Measurements from ENCODE around the gene PCK2. TPM values are rescaled to one million over a fixed set of nuclear protein-coding genes. Genes with fewer than 3 reads are reported as not detected.
A peak's percentile ranks its signal among the peaks of the same experiment; 100 is the strongest.

The PCK2 gene
- total and polyA plus RNA-seq, 2 of the 13 experiments (the other 11 are each of a cell fraction or from before 2014, with no cell fraction given): 129 to 272 TPM

- TF ChIP-seq NR2C2 (CRISPR knock-in tag; IDR thresholded peaks at IDR 0.05; ENCODE audit: borderline replicate concordance) (no peak), SETDB1 (CRISPR knock-in tag; IDR thresholded peaks at IDR 0.05; ENCODE audit: borderline replicate concordance) (no peak), PATZ1 (CRISPR knock-in tag; IDR thresholded peaks at IDR 0.05) (no peak), TEAD2 (CRISPR knock-in tag; IDR thresholded peaks at IDR 0.05) (no peak), KDM5B (CRISPR knock-in tag; IDR thresholded peaks at IDR 0.05; ENCODE audit: borderline replicate concordance) (no peak), SOX6 (IDR thresholded peaks at IDR 0.05) (no peak), SOX6 (CRISPR knock-in tag; IDR thresholded peaks at IDR 0.05) (no peak), MEIS2 (CRISPR knock-in tag; IDR thresholded peaks at IDR 0.05) (peak; percentile 81), ZNF709 (CRISPR knock-in tag; IDR thresholded peaks at IDR 0.05) (no peak), NFATC3 (CRISPR knock-in tag; IDR thresholded peaks at IDR 0.05) (no peak; the same call in 1 of the 2 replicates), ZNF513 (CRISPR knock-in tag; conservative IDR thresholded peaks at IDR 0.05) (no peak), ZBTB37 (CRISPR knock-in tag; IDR thresholded peaks at IDR 0.05) (peak; percentile 87; the same call in 1 of the 2 replicates), ZNF597 (CRISPR knock-in tag; IDR thresholded peaks at IDR 0.05) (no peak), FOXO4 (CRISPR knock-in tag; conservative IDR thresholded peaks at IDR 0.05) (no peak), SNAPC2 (CRISPR knock-in tag; IDR thresholded peaks at IDR 0.05) (peak; percentile 30; the same call in 1 of the 2 replicates), JUNB (CRISPR knock-in tag; IDR thresholded peaks at IDR 0.05; ENCODE audit: borderline replicate concordance) (no peak), HHEX (CRISPR knock-in tag; IDR thresholded peaks at IDR 0.05) (no peak), ZKSCAN5 (CRISPR knock-in tag; IDR thresholded peaks at IDR 0.05) (peak; percentile 85; the same call in 1 of the 2 replicates), HNRNPLL (IDR thresholded peaks at IDR 0.05; ENCODE audit: low read depth, low read length, poor library complexity, severe bottlenecking) (no peak), ZNF382 (CRISPR knock-in tag; IDR thresholded peaks at IDR 0.05; ENCODE audit: borderline replicate concordance) (no peak), REL (CRISPR knock-in tag; conservative IDR thresholded peaks at IDR 0.05) (no peak), NCOA1 (CRISPR knock-in tag; IDR thresholded peaks at IDR 0.05) (no peak), ZNF101 (CRISPR knock-in tag; IDR thresholded peaks at IDR 0.05; ENCODE audit: borderline replicate concordance, low read depth) (no peak)
Measured at GRCh38 chr14:24115422-24116127, 21.5 kb downstream of the PCK2 start (continued).
